Astrocyte (in vitro differentiated cells and primary cell): Measurements from ENCODE around the gene KBTBD3. TPM values are rescaled to one million over a fixed set of nuclear protein-coding genes. Genes with fewer than 3 reads are reported as not detected.

Experiments used
- DNase-seq: peaks from one replicate; pipeline ENCODE4 v3.0.0-alpha.2; 2010; ENCODE audit warnings: low read depth
- FAIRE-seq: peaks from 2 replicates; lab custom pipeline; 2011; peaks lifted over from hg19 to GRCh38; lab: Jason Lieb, UNC
- H2AFZ ChIP-seq: 2 replicates; pipeline ENCODE4 v1.6.0; 2012; ENCODE audit warnings: low read depth, low read length, inconsistent platforms
- H3K27ac ChIP-seq: 2 replicates; pipeline ENCODE4 v1.5.1; 2011; ENCODE audit warnings: low read depth, low read length, inconsistent platforms
- H3K27me3 ChIP-seq: 2 replicates; pipeline ENCODE4 v1.6.0; 2011; ENCODE audit warnings: low read length, inconsistent platforms; ENCODE audit not compliant: insufficient read depth
- H3K36me3 ChIP-seq: 2 replicates; pipeline ENCODE4 v1.5.1; 2011; ENCODE audit warnings: low read length, inconsistent platforms; ENCODE audit not compliant: insufficient read depth
- H3K4me1 ChIP-seq: 2 replicates; pipeline ENCODE4 v1.5.1; 2011; ENCODE audit warnings: low read length, inconsistent platforms; ENCODE audit not compliant: insufficient read depth
- H3K4me2 ChIP-seq: 2 replicates; pipeline ENCODE4 v1.6.0; 2012; ENCODE audit warnings: low read length, inconsistent platforms
- H3K4me3 ChIP-seq: 2 replicates; pipeline ENCODE4 v1.5.1; 2011; ENCODE audit warnings: low read depth, mild to moderate bottlenecking, low read length, inconsistent platforms; ENCODE audit not compliant: insufficient read depth
- H3K79me2 ChIP-seq: 2 replicates; pipeline ENCODE4 v1.6.0; 2012; ENCODE audit warnings: mild to moderate bottlenecking, low read length, inconsistent platforms; ENCODE audit not compliant: insufficient read depth
- H3K9ac ChIP-seq: 2 replicates; pipeline ENCODE4 v1.6.0; 2012; ENCODE audit warnings: mild to moderate bottlenecking, low read length, inconsistent platforms
- H3K9me3 ChIP-seq: 2 replicates; pipeline ENCODE4 v1.5.1; 2012; ENCODE audit warnings: low read depth, mild to moderate bottlenecking, low read length, inconsistent platforms; ENCODE audit not compliant: insufficient read depth
- H4K20me1 ChIP-seq: 2 replicates; pipeline ENCODE4 v1.6.0; 2012; ENCODE audit warnings: low read length, inconsistent platforms; ENCODE audit not compliant: insufficient read depth
- H3K27ac Mint-ChIP-seq: one replicate; pipeline ENCODE4 v1.8.0; 2021; ENCODE audit warnings: mild to moderate bottlenecking, mixed read lengths; ENCODE audit not compliant: unreplicated experiment
- H3K27me3 Mint-ChIP-seq: one replicate; pipeline ENCODE4 v1.8.0; 2021; ENCODE audit warnings: low read depth, mixed read lengths; ENCODE audit not compliant: unreplicated experiment
- H3K36me3 Mint-ChIP-seq: one replicate; pipeline ENCODE4 v1.8.0; 2021; ENCODE audit warnings: low read depth, mixed read lengths; ENCODE audit not compliant: unreplicated experiment
- H3K4me1 Mint-ChIP-seq: one replicate; pipeline ENCODE4 v1.8.0; 2021; ENCODE audit warnings: low read depth, mixed read lengths; ENCODE audit not compliant: unreplicated experiment
- H3K4me3 Mint-ChIP-seq: one replicate; pipeline ENCODE4 v1.8.0; 2021; ENCODE audit warnings: mild to moderate bottlenecking, moderate library complexity, mixed read lengths; ENCODE audit not compliant: unreplicated experiment
- H3K9me3 Mint-ChIP-seq: one replicate; pipeline ENCODE4 v1.8.0; 2021; ENCODE audit warnings: mild to moderate bottlenecking, mixed read lengths; ENCODE audit not compliant: unreplicated experiment
- CTCF ChIP-seq: IDR thresholded peaks from 2 replicates; pipeline ENCODE4 v1.5.1; 2011; ENCODE audit warnings: low read depth, mild to moderate bottlenecking, inconsistent platforms, low read length, moderate library complexity; ENCODE audit not compliant: insufficient read depth
- EZH2 ChIP-seq: IDR thresholded peaks from 2 replicates; pipeline ENCODE4 v1.6.1; 2012; ENCODE audit warnings: mild to moderate bottlenecking, low read length, inconsistent platforms; ENCODE audit not compliant: insufficient read depth
- total RNA-seq: library from RNA; stranded (reverse); gene quantifications from 2 replicates; pipeline ENCODE4 v1.2.1, GENCODE V29; 2021

Gene KBTBD3
- total RNA-seq, 1 donor from 2014 or later = 4.7 TPM

GRCh38 chr11:106001304-106002012 lies 75.7 kb downstream of the KBTBD3 start:
- no peak for TF ChIP-seq CTCF
- TF ChIP-seq EZH2 = no peak
- Histone ChIP-seq H3K27me3 (no peaks in the 10 kb centered on the region), H3K9ac (no peak overlapping the region), H3K4me3 (no peak overlapping the region), H3K79me2 (peaks cover 8% of the 10 kb centered on the region), H3K4me2 (no peak overlapping the region), H4K20me1 (peaks cover 12% of the 10 kb centered on the region), H3K4me1 (no peaks in the 10 kb centered on the region), H3K9me3 (no peaks in the 10 kb centered on the region), H3K27ac (no peak overlapping the region), H2AFZ (no peak overlapping the region), H3K36me3 (peaks cover 6% of the 10 kb centered on the region)
- no peaks in the 10 kb centered on the region for H3K9me3 Mint-ChIP-seq
- no peaks in the 10 kb centered on the region for H3K27me3 Mint-ChIP-seq
- DNase-seq = no peak
- H3K27ac Mint-ChIP-seq = no peak overlapping the region
- no peak for FAIRE-seq
- no peak overlapping the region for H3K4me3 Mint-ChIP-seq
- peaks cover 2% of the 10 kb centered on the region for H3K4me1 Mint-ChIP-seq
- peaks cover 27% of the 10 kb centered on the region for H3K36me3 Mint-ChIP-seq

Other genes with a start within 250 kb of the KBTBD3 start
- gene MSANTD4, start 55.1 kb downstream of the KBTBD3 start, total RNA-seq = 19.8 and 24.5 TPM in 2 replicates
- gene AASDHPPT, start 315 bp upstream of the KBTBD3 start, total RNA-seq = 61.0 and 61.6 TPM in 2 replicates